CD4-positive, alpha-beta memory T cell (primary cell): Measurements from ENCODE around the gene ZBTB17. TPM values are rescaled to one million over a fixed set of nuclear protein-coding genes. Genes with fewer than 3 reads are reported as not detected.
"Not testable (repeated sequence)": the region's sequence is repeated elsewhere in the genome, so short reads cannot be mapped to it uniquely, and the experiment has no call there.

Source experiments
- CTCF ChIA-PET: fragments of 350-600 bp; sonication (Branson Sonifier 250); formaldehyde crosslinking; loops from one replicate; lab custom pipeline; 2021; ENCODE audit warnings: inconsistent platforms; ENCODE audit not compliant: partially characterized antibody; lab: Charles Lee
- POLR2A ChIA-PET: fragments of 350-600 bp; sonication (Branson Sonifier 250); formaldehyde crosslinking; loops from one replicate; lab custom pipeline; 2021; ENCODE audit not compliant: partially characterized antibody; lab: Charles Lee
- DNase-seq, 5 donors: peaks; one replicate each; pipeline versions ENCODE4 v3.0.0 to v3.0.0-alpha.2; 2020 to 2022; ENCODE audit warnings: mixed read lengths in 1 of 5
- H3K27ac ChIP-seq: one replicate; pipeline ENCODE4 v1.7.0; 2013; ENCODE audit warnings: low read depth, low read length
- H3K27me3 ChIP-seq: 2 replicates; pipeline ENCODE4 v1.7.0; 2013; ENCODE audit warnings: mild to moderate bottlenecking, low read length, moderate library complexity; ENCODE audit not compliant: insufficient read depth
- H3K36me3 ChIP-seq: 2 replicates; pipeline ENCODE4 v1.7.0; 2013; ENCODE audit warnings: mild to moderate bottlenecking, low read length, moderate library complexity; ENCODE audit not compliant: insufficient read depth
- H3K4me1 ChIP-seq: 2 replicates; pipeline ENCODE4 v1.7.0; 2013; ENCODE audit warnings: mild to moderate bottlenecking, low read length, moderate library complexity; ENCODE audit not compliant: insufficient read depth
- H3K4me3 ChIP-seq, 2 donors: one replicate each; pipeline ENCODE4 v1.7.0; 2013; ENCODE audit warnings: low read length in 2 of 2, mild to moderate bottlenecking in 1 of 2
- H3K9me3 ChIP-seq, 2 donors: one replicate each; pipeline ENCODE4 v1.7.0; 2013; ENCODE audit warnings: low read length in 2 of 2, control low read depth in 1 of 2; ENCODE audit not compliant: control insufficient read depth in 1 of 2
- H3K27ac Mint-ChIP-seq, 7 donors: one replicate each; pipeline ENCODE4 v1.8.0; 2020 to 2021; ENCODE audit warnings: mixed read lengths in 7 of 7, mild to moderate bottlenecking in 6 of 7, inconsistent platforms in 3 of 7, moderate library complexity in 3 of 7
- H3K27me3 Mint-ChIP-seq, 2 donors: one replicate each; pipeline ENCODE4 v1.8.0; 2020 to 2021; ENCODE audit warnings: mixed read lengths in 2 of 2
- H3K36me3 Mint-ChIP-seq, 2 donors: one replicate each; pipeline ENCODE4 v1.8.0; 2020 to 2021; ENCODE audit warnings: mixed read lengths in 2 of 2, inconsistent platforms in 1 of 2, mild to moderate bottlenecking in 1 of 2
- H3K4me1 Mint-ChIP-seq, 4 donors: one replicate each; pipeline ENCODE4 v1.8.0; 2020 to 2021; ENCODE audit warnings: mixed read lengths in 4 of 4, mild to moderate bottlenecking in 1 of 4
- H3K4me3 Mint-ChIP-seq, 8 donors: one replicate each; pipeline ENCODE4 v1.8.0; 2020 to 2021; ENCODE audit warnings: mixed read lengths in 8 of 8, mild to moderate bottlenecking in 7 of 8, moderate library complexity in 6 of 8, inconsistent platforms in 3 of 8
- H3K9me3 Mint-ChIP-seq, 8 donors: one replicate each; pipeline ENCODE4 v1.8.0; 2020 to 2021; ENCODE audit warnings: mixed read lengths in 8 of 8, mild to moderate bottlenecking in 5 of 8, inconsistent platforms in 3 of 8, moderate library complexity in 1 of 8
- intact Hi-C: fragments of 100-400 bp; cut with micrococcal nuclease; formaldehyde crosslinking; loops from one replicate; pipeline ENCODE4 v1.15.1; 2023
- polyA plus RNA-seq, 2 donors: library from polyadenylated mRNA; unstranded; fragments of 300-500 nt; fragmentation: Illumina TruSeq; gene quantifications; one replicate each; pipeline ENCODE4 v1.2.3, GENCODE V29; 2021
- total RNA-seq, 2 experiments: library from RNA; stranded (reverse); gene quantifications; one replicate each; pipeline ENCODE4 v1.2.3, GENCODE V29; 2021

The ZBTB17 gene
- total and polyA plus RNA-seq, 4 experiments from 2014 or later = 5.2 to 61.0 (median 38.4) TPM

GRCh38 chr1:15913607-15914006, 62.3 kb downstream of the ZBTB17 start:
- ChIA-PET CTCF (interaction anchor here (0.9 kb wide), 1 partner anchor 9 kb away, joined by 3 read pairs; no protein-coding TSS in a partner anchor), POLR2A (interaction anchor here (3.3 kb wide), 1 partner anchor 66 kb away, joined by 10 read pairs; the partner anchor contains the start of gene SPEN)
- H3K4me3 ChIP-seq, H3K9me3 ChIP-seq, H3K27ac ChIP-seq, H3K4me3 Mint-ChIP-seq, DNase-seq, H3K27me3 ChIP-seq, intact Hi-C loops, H3K9me3 Mint-ChIP-seq, H3K27me3 Mint-ChIP-seq: not testable (repeated sequence)
- Histone ChIP-seq H3K4me1 (peaks cover 18% of the 10 kb centered on the region), H3K36me3 (peaks cover 21% of the 10 kb centered on the region)
- Mint-ChIP-seq H3K36me3 (peaks cover 40 to 67% of the 10 kb centered on the region in 2 donors), H3K4me1 (peaks cover 8 to 41% (median 26%) of the 10 kb centered on the region in 4 donors), H3K27ac (peak overlapping the region in 2 of 7 donors; percentile 7 to 40)

- peaks cover 7 to 30% (median 15%) of the 10 kb centered on the region in 4 donors for H3K4me1 Mint-ChIP-seq
- ChIA-PET CTCF (interaction anchor here (1.1 kb wide), 1 partner anchor 116 kb away, joined by 3 read pairs; no protein-coding TSS in a partner anchor), POLR2A (interaction anchor here (0.6 to 3.3 kb wide), 2 partner anchors 64 to 97 kb away, joined by 4 to 10 read pairs; partner anchors contain the start of gene SPEN)
- Histone ChIP-seq H3K4me3 (no peak overlapping the region), H3K36me3 (peaks cover 21% of the 10 kb centered on the region), H3K9me3 (no peaks in the 10 kb centered on the region), H3K27ac (no peak overlapping the region), H3K27me3 (no peaks in the 10 kb centered on the region), H3K4me1 (peaks cover 16% of the 10 kb centered on the region)
- DNase-seq = no peak
- intact Hi-C loops = no loop called here
- H3K4me3 Mint-ChIP-seq = no peak overlapping the region
- H3K36me3 Mint-ChIP-seq = peaks cover 37 to 57% of the 10 kb centered on the region in 2 donors
- no peak overlapping the region for H3K27ac Mint-ChIP-seq
- no peaks in the 10 kb centered on the region for H3K9me3 Mint-ChIP-seq
- no peaks in the 10 kb centered on the region for H3K27me3 Mint-ChIP-seq
Measured at GRCh38 chr1:15911927-15912326, 64.0 kb downstream of the ZBTB17 start.

GRCh38 chr1:15911141-15911540, 64.8 kb downstream of the ZBTB17 start:
- H3K27ac ChIP-seq = no peak overlapping the region
- Mint-ChIP-seq H3K4me1 (peaks cover 4 to 23% (median 8%) of the 10 kb centered on the region in 4 donors), H3K9me3 (no peaks in the 10 kb centered on the region), H3K27me3 (no peaks in the 10 kb centered on the region), H3K27ac (peak overlapping the region in 2 of 7 donors; percentile 45 to 60), H3K36me3 (peaks cover 32 to 51% of the 10 kb centered on the region in 2 donors), H3K4me3 (no peak overlapping the region)
- H3K4me3 ChIP-seq = no peak overlapping the region
- intact Hi-C loops = no loop called here
- POLR2A ChIA-PET = interaction anchor here (0.6 to 3.3 kb wide), 2 partner anchors 63 to 96 kb away, joined by 4 to 10 read pairs; partner anchors contain the start of gene SPEN
- no peak for DNase-seq
- H3K27me3 ChIP-seq = no peaks in the 10 kb centered on the region
- H3K4me1 ChIP-seq = peaks cover 9% of the 10 kb centered on the region
- no peaks in the 10 kb centered on the region for H3K9me3 ChIP-seq
- H3K36me3 ChIP-seq = peaks cover 21% of the 10 kb centered on the region
- CTCF ChIA-PET = no interaction called here

GRCh38 chr1:15908597-15908996, 67.3 kb downstream of the ZBTB17 start:
- no peak overlapping the region for H3K4me3 Mint-ChIP-seq
- Histone ChIP-seq H3K4me1 (peaks cover under 1% of the 10 kb centered on the region), H3K27me3 (no peaks in the 10 kb centered on the region), H3K36me3 (peaks cover 21% of the 10 kb centered on the region), H3K27ac (no peak overlapping the region), H3K9me3 (no peaks in the 10 kb centered on the region), H3K4me3 (no peak overlapping the region)
- peaks cover under 1 to 6% (median 3%) of the 10 kb centered on the region in 4 donors for H3K4me1 Mint-ChIP-seq
- H3K9me3 Mint-ChIP-seq = no peaks in the 10 kb centered on the region
- ChIA-PET POLR2A (interaction anchor here (0.6 kb wide), 1 partner anchor 89 kb away, joined by 4 read pairs; no protein-coding TSS in a partner anchor), CTCF (no interaction called here)
- DNase-seq = no peak
- peaks cover 20 to 34% of the 10 kb centered on the region in 2 donors for H3K36me3 Mint-ChIP-seq
- H3K27me3 Mint-ChIP-seq = no peaks in the 10 kb centered on the region
- intact Hi-C loops = no loop called here
- no peak overlapping the region for H3K27ac Mint-ChIP-seq

GRCh38 chr1:15902882-15903281, 73.0 kb downstream of the ZBTB17 start:
- no peaks in the 10 kb centered on the region for H3K27me3 Mint-ChIP-seq
- intact Hi-C loops = no loop called here
- DNase-seq = no peak

GRCh38 chr1:15900662-15901279, 75.1 kb downstream of the ZBTB17 start:
- Mint-ChIP-seq H3K27me3 (no peaks in the 10 kb centered on the region), H3K4me3 (no peak overlapping the region), H3K36me3 (peaks cover 13 to 24% of the 10 kb centered on the region in 2 donors), H3K4me1 (peaks cover 31 to 40% (median 33%) of the 10 kb centered on the region in 4 donors), H3K27ac (peak overlapping the region in 3 of 7 donors; percentile 27 to 65 (median 43)), H3K9me3 (peaks cover 0 to 2% (median 0%) of the 10 kb centered on the region in 8 donors)
- DNase-seq = no peak
- H3K36me3 ChIP-seq = no peaks in the 10 kb centered on the region
- intact Hi-C loops = no loop called here
- H3K4me1 ChIP-seq = peaks cover 8% of the 10 kb centered on the region
- no peak overlapping the region for H3K4me3 ChIP-seq
- ChIA-PET CTCF (interaction anchor here (0.7 kb wide), 1 partner anchor 53 kb away, joined by 3 read pairs; no protein-coding TSS in a partner anchor), POLR2A (interaction anchor here (0.7 kb wide), 1 partner anchor 324 kb away, joined by 3 read pairs; no protein-coding TSS in a partner anchor)
- H3K27me3 ChIP-seq = no peaks in the 10 kb centered on the region
- no peaks in the 10 kb centered on the region for H3K9me3 ChIP-seq
- no peak overlapping the region for H3K27ac ChIP-seq

More at GRCh38 chr1:15902882-15903281, 73.0 kb downstream of the ZBTB17 start:
- H3K4me1 ChIP-seq = peaks cover 8% of the 10 kb centered on the region
- ChIA-PET POLR2A (no interaction called here), CTCF (no interaction called here)
- H3K27ac Mint-ChIP-seq = peak overlapping the region in 2 of 7 donors; percentile 35 to 53
- H3K4me3 Mint-ChIP-seq = no peak overlapping the region
- no peak overlapping the region for H3K27ac ChIP-seq
- H3K36me3 ChIP-seq = no peaks in the 10 kb centered on the region
- H3K36me3 Mint-ChIP-seq = peaks cover 13 to 18% of the 10 kb centered on the region in 2 donors
- peaks cover 25 to 30% (median 25%) of the 10 kb centered on the region in 4 donors for H3K4me1 Mint-ChIP-seq
- H3K27me3 ChIP-seq = no peaks in the 10 kb centered on the region
- H3K9me3 ChIP-seq = no peaks in the 10 kb centered on the region
- peaks cover 0 to 2% (median 0%) of the 10 kb centered on the region in 8 donors for H3K9me3 Mint-ChIP-seq
- no peak overlapping the region for H3K4me3 ChIP-seq

DNA sequence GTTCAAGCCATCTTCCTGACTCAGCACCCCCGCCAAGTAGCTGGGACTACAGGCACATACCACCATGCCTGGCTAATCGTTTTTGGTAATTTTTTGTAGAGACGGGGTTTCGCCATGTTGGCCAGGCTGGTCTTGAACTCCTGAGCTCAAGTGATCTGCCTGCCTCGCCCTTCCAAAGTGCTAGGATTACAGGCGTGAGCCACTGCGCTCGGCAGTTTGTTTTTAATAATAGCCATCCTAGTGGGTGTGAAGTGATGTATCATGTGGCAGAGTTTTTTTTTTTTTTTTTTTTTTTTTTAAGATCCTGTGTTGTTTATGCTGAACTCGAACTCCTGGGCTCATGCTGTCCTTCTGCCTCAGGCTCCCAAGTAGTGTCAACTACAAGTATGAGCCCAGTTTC, 76.6 kb downstream of the ZBTB17 start:
- H3K27ac Mint-ChIP-seq = peak overlapping the region in 2 of 7 donors; percentile 54 to 65
- Histone ChIP-seq H3K9me3 (no peaks in the 10 kb centered on the region), H3K4me3 (no peak overlapping the region), H3K36me3 (no peaks in the 10 kb centered on the region), H3K27me3 (no peaks in the 10 kb centered on the region), H3K4me1 (peaks cover 8% of the 10 kb centered on the region), H3K27ac (no peak overlapping the region)
- ChIA-PET CTCF (interaction anchor here (0.6 kb wide), 1 partner anchor 76 kb away, joined by 4 read pairs; no protein-coding TSS in a partner anchor), POLR2A (no interaction called here)
- H3K4me1 Mint-ChIP-seq = peaks cover 34 to 46% (median 38%) of the 10 kb centered on the region in 4 donors
- no peak for DNase-seq
- intact Hi-C loops = no loop called here
- H3K4me3 Mint-ChIP-seq = no peak overlapping the region
- no peaks in the 10 kb centered on the region for H3K27me3 Mint-ChIP-seq
- H3K36me3 Mint-ChIP-seq = peaks cover 17 to 27% of the 10 kb centered on the region in 2 donors
- peaks cover 0 to 2% (median 0%) of the 10 kb centered on the region in 8 donors for H3K9me3 Mint-ChIP-seq
